A549 (cell line): ENCODE results near the gene CAMSAP1.

Experiments
- CEBPB ChIP-seq, 2 experiments: fragments of >200 bp in 1 of 2; sonication (Bioruptor Twin) in 1 of 2; formaldehyde crosslinking in 1 of 2; IDR thresholded peaks; 2 replicates each; pipeline ENCODE4 v1.6.1; 2012 to 2016
- CTCF ChIP-seq: fragments of >200 bp; sonication (Bioruptor Twin); formaldehyde crosslinking; IDR thresholded peaks from 3 replicates; pipeline ENCODE4 v1.5.1; 2016
- EP300 ChIP-seq, 2 experiments: fragments of >200 bp; sonication (Bioruptor Twin); formaldehyde crosslinking; IDR thresholded peaks; 2 replicates in 1 of 2; 3 replicates in 1 of 2; pipeline ENCODE4 v1.6.1; 2016 to 2017
- HOXB5 ChIP-seq: fragments of 250-450 bp; sonication (Bioruptor Pico); IDR thresholded peaks from 2 replicates; pipeline ENCODE4 v1.5.0; 2020; ENCODE audit warnings: mild to moderate bottlenecking, moderate library complexity
- MAFK ChIP-seq: fragments of 450-650 bp; IDR thresholded peaks from 2 replicates; pipeline ENCODE4 v1.6.1; 2014; ENCODE audit not compliant: partially characterized antibody
- MAX ChIP-seq: IDR thresholded peaks from 2 replicates; pipeline ENCODE4 v1.6.1; 2012
- MYC ChIP-seq: IDR thresholded peaks from 2 replicates; pipeline ENCODE4 v1.6.1; 2012; ENCODE audit warnings: mild to moderate bottlenecking, inconsistent platforms, low read length, improper control_type of control experiment, borderline replicate concordance
- PBX3 ChIP-seq: IDR thresholded peaks from 2 replicates; pipeline ENCODE4 v1.6.1; 2012
- POLR2A ChIP-seq: IDR thresholded peaks from 2 replicates; pipeline ENCODE4 v1.6.1; 2012; ENCODE audit warnings: mild to moderate bottlenecking, low read length
- RAD21 ChIP-seq, 2 experiments: fragments of >200 bp in 1 of 2; sonication (Bioruptor Twin) in 1 of 2; formaldehyde crosslinking in 1 of 2; IDR thresholded peaks in 1 of 2; conservative IDR thresholded peaks in 1 of 2; 2 replicates in 1 of 2; 3 replicates in 1 of 2; pipeline ENCODE4 v1.6.1; 2012 to 2018; ENCODE audit warnings: inconsistent platforms in 1 of 2
- REST ChIP-seq: fragments of 200-600 bp; sonication (generic); IDR thresholded peaks from 2 replicates; pipeline ENCODE4 v1.6.1; 2016; ENCODE audit warnings: antibody characterized with exemption, mild to moderate bottlenecking, moderate library complexity
- RNF2 ChIP-seq: fragments of 200-600 bp; sonication (generic); IDR thresholded peaks from 2 replicates; pipeline ENCODE4 v1.6.1; 2016; ENCODE audit warnings: low read depth, mild to moderate bottlenecking, antibody characterized with exemption, moderate library complexity, borderline replicate concordance

- TF ChIP-seq MAX, result no peak
- no peak for TF ChIP-seq POLR2A
- no peak for TF ChIP-seq RNF2
- TF ChIP-seq CEBPB (IDR thresholded peaks at IDR 0.05), result no peak
- no peak for TF ChIP-seq CTCF
- TF ChIP-seq PBX3, result no peak
- TF ChIP-seq HOXB5, result no peak
- TF ChIP-seq MAFK, result no peak
- TF ChIP-seq MYC, result no peak
- TF ChIP-seq EP300 (IDR thresholded peaks at IDR 0.05), result no peak
- no peak for TF ChIP-seq REST
- TF ChIP-seq RAD21 (conservative IDR thresholded peaks at IDR 0.05 in 1 of 2, IDR thresholded peaks at IDR 0.05 in 1 of 2), result no peak
Measured at GRCh38 chr9:135782946-135783345, 124.4 kb downstream of the CAMSAP1 start.
